Mononuclear cell (primary cell): ENCODE data around the gene TSHZ2. TPM values are rescaled to one million over a fixed set of nuclear protein-coding genes. Genes with fewer than 3 reads are reported as not detected.

Experiments used
- H3K27me3 ChIP-seq: 2 replicates; pipeline ENCODE4 v1.6.0; 2011; ENCODE audit warnings: low read length, control low read depth; ENCODE audit not compliant: insufficient read depth
- H3K4me1 ChIP-seq: 2 replicates; pipeline ENCODE4 v1.5.1; 2011; ENCODE audit warnings: mild to moderate bottlenecking, low read length, control low read depth; ENCODE audit not compliant: insufficient read depth
- H3K4me3 ChIP-seq: 2 replicates; pipeline ENCODE4 v1.5.1; 2011; ENCODE audit warnings: mild to moderate bottlenecking, low read length, moderate library complexity
- H3K9me3 ChIP-seq: 2 replicates; pipeline ENCODE4 v1.5.1; 2011; ENCODE audit warnings: low read depth, mild to moderate bottlenecking, control low read depth, low read length
- total RNA-seq: library from RNA; depleted of rRNA; stranded (reverse); fragments of >200 nt; gene quantifications from one replicate; pipeline ENCODE4 v1.2.3, GENCODE V29; 2012

Gene TSHZ2
- total RNA-seq, 1 donor, result 21.3 TPM

GRCh38 chr20:53101992-53102760 lies 130.0 kb downstream of the TSHZ2 start:
- no peaks in the 10 kb centered on the region for H3K9me3 ChIP-seq
- no peak overlapping the region for H3K4me3 ChIP-seq
- H3K4me1 ChIP-seq, result no peaks in the 10 kb centered on the region
- H3K27me3 ChIP-seq, result no peaks in the 10 kb centered on the region

DNA sequence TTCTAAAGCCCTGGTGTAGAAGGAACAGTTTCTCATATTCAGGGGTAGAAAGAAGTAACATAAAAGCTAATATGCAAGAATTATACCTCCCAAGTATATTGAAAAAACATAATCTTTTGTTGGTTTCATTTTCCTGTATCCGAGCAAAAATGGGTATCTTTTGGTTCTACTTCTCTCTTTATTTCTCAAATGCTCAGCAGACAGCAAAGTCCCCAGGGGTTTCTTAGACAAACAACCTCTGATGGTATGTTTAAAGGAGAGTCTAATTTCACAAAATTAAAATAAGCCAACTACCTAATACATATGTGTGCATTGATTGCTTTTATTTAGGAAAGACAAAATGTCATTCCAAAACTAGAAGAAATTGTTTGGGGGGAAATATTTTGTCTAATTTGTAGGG lies 131.0 kb downstream of the TSHZ2 start:
- no peaks in the 10 kb centered on the region for H3K27me3 ChIP-seq
- no peaks in the 10 kb centered on the region for H3K9me3 ChIP-seq
- H3K4me1 ChIP-seq, result no peaks in the 10 kb centered on the region
- H3K4me3 ChIP-seq, result no peak overlapping the region

- no peaks in the 10 kb centered on the region for H3K27me3 ChIP-seq
- H3K4me1 ChIP-seq, result no peaks in the 10 kb centered on the region
- H3K9me3 ChIP-seq, result no peaks in the 10 kb centered on the region
- no peak overlapping the region for H3K4me3 ChIP-seq
These were observed 132.7 kb downstream of the TSHZ2 start for GRCh38 chr20:53104884-53105283.

GRCh38 chr20:53116733-53117132 lies 144.6 kb downstream of the TSHZ2 start:
- H3K4me3 ChIP-seq, result no peak overlapping the region
- H3K9me3 ChIP-seq, result no peaks in the 10 kb centered on the region
- no peaks in the 10 kb centered on the region for H3K4me1 ChIP-seq

GRCh38 chr20:53122853-53123252 lies 150.7 kb downstream of the TSHZ2 start:
- Histone ChIP-seq H3K4me1 (no peaks in the 10 kb centered on the region), H3K27me3 (no peaks in the 10 kb centered on the region), H3K9me3 (no peaks in the 10 kb centered on the region), H3K4me3 (no peak overlapping the region)

More at GRCh38 chr20:53116733-53117132, 144.6 kb downstream of the TSHZ2 start:
- H3K27me3 ChIP-seq, result no peaks in the 10 kb centered on the region

- Histone ChIP-seq H3K4me3 (no peak overlapping the region), H3K9me3 (no peaks in the 10 kb centered on the region), H3K4me1 (no peaks in the 10 kb centered on the region), H3K27me3 (no peaks in the 10 kb centered on the region)
These were observed 152.0 kb downstream of the TSHZ2 start for GRCh38 chr20:53124075-53124551.

GRCh38 chr20:53124803-53125202 lies 152.6 kb downstream of the TSHZ2 start:
- Histone ChIP-seq H3K4me3 (no peak overlapping the region), H3K9me3 (no peaks in the 10 kb centered on the region), H3K27me3 (no peaks in the 10 kb centered on the region), H3K4me1 (no peaks in the 10 kb centered on the region)

DNA sequence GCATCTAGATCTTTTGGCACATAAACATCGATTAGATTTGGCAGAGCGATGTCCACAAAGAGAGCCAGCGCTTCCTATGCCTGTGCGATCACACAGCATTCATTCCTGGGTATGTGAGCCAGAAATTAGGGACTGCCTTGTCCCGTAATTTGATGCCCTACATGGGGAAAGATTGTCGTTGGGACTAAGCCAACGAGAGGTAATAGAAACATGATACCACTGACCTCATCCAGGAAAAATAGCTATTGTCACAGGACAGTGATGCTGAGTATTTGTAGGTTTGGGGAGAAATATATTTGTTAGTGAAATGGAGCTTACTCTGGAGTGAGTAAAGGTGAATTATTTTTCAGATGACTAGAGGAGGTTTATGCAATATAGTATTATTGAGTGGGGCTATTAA lies 154.0 kb downstream of the TSHZ2 start:
- Histone ChIP-seq H3K9me3 (no peaks in the 10 kb centered on the region), H3K4me1 (no peaks in the 10 kb centered on the region), H3K27me3 (no peaks in the 10 kb centered on the region), H3K4me3 (no peak overlapping the region)

DNA sequence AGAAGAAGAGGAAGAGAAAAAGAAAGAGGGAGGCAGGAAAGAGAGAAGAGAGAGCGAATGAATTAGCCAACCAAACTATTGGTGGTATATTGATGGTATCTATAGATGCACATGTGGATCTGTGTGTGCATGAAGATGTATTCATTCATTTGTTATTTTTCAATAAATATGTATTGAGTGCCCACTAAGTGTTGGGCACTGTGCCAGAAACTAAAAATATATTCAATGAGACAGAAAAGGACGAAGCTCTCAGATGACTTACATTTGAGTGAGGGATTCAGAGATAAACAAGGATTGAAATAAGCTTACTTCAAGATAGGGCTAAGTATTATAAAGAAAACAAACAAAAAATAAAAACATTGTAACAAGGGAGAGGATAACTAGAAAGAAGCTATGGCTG lies 154.9 kb downstream of the TSHZ2 start:
- H3K27me3 ChIP-seq, result no peaks in the 10 kb centered on the region
- no peaks in the 10 kb centered on the region for H3K9me3 ChIP-seq
- no peaks in the 10 kb centered on the region for H3K4me1 ChIP-seq
- H3K4me3 ChIP-seq, result no peak overlapping the region

GRCh38 chr20:53128004-53128403 lies 155.8 kb downstream of the TSHZ2 start:
- Histone ChIP-seq H3K4me3 (no peak overlapping the region), H3K9me3 (no peaks in the 10 kb centered on the region), H3K27me3 (no peaks in the 10 kb centered on the region), H3K4me1 (no peaks in the 10 kb centered on the region)

DNA sequence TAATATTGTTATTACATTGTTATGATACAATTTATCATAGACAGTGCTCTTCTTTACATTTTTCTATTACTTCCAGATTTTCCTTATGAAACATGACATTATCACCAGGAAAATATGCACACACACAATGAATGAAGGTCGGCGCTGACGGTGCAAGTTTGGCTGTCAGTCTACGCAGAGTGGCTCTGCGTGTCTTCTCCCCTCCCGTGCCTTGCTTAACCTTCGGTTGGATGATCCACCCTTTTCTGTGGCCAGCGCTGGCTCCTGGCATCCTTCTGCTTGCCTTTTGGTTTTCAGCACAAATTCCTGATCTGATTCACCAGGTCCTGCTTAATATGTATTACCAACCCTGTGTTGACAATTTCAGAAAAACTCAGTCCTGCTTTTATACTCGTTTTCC lies 157.4 kb downstream of the TSHZ2 start:
- no peaks in the 10 kb centered on the region for H3K27me3 ChIP-seq
- no peak overlapping the region for H3K4me3 ChIP-seq
- no peaks in the 10 kb centered on the region for H3K9me3 ChIP-seq
- H3K4me1 ChIP-seq, result no peaks in the 10 kb centered on the region

DNA sequence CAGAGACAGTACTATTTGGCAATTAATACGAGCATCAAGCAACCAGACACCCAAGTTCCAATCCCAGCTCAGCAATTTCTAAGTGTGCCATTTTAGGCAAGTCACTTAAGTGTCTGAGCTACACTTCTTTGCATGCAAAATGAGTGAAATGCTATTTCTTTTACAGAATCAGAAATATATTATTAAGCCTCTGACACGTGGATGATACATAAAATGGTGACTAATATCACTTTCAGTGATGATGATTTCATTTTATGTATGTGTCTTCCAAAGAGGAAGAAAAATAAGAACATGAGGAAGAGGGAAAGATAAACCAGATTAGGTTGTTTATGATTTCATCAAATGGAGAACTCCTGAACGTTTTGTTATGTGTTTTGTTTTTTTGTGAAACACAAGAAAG lies 158.6 kb downstream of the TSHZ2 start:
- H3K9me3 ChIP-seq, result no peaks in the 10 kb centered on the region
- no peak overlapping the region for H3K4me3 ChIP-seq
- H3K4me1 ChIP-seq, result no peaks in the 10 kb centered on the region
- H3K27me3 ChIP-seq, result no peaks in the 10 kb centered on the region

DNA sequence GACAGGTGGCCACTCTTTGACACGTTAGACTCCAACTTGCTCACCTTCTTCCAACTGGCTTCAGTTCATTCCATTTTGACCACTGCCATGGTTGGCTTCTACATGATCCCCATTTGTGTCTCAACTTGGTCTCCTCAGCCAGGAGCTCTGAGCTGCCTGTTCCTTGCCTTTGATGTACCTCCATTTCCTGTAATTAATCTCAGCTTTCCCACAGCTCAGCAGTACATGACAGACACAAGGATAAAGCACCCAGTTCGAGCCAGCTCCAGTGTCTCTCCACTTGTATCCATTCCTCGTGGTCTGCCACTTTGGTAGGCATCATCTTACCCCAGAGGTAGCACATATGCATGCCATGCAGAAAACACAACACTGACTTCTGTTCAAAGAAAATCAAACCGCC lies 161.0 kb downstream of the TSHZ2 start:
- Histone ChIP-seq H3K4me1 (no peaks in the 10 kb centered on the region), H3K4me3 (no peak overlapping the region), H3K9me3 (no peaks in the 10 kb centered on the region), H3K27me3 (no peaks in the 10 kb centered on the region)

- H3K27me3 ChIP-seq, result no peaks in the 10 kb centered on the region
- H3K4me1 ChIP-seq, result no peaks in the 10 kb centered on the region
- no peaks in the 10 kb centered on the region for H3K9me3 ChIP-seq
- no peak overlapping the region for H3K4me3 ChIP-seq
These were observed 161.5 kb downstream of the TSHZ2 start for GRCh38 chr20:53133628-53134027.

- Histone ChIP-seq H3K27me3 (no peaks in the 10 kb centered on the region), H3K9me3 (no peaks in the 10 kb centered on the region), H3K4me3 (no peak overlapping the region), H3K4me1 (no peaks in the 10 kb centered on the region)
These were observed 164.3 kb downstream of the TSHZ2 start for GRCh38 chr20:53136473-53136872.
